B cell (primary cell): ENCODE results near the gene NPIPA1.
"Not testable (repeated sequence)": the region's sequence is repeated elsewhere in the genome, so short reads cannot be mapped to it uniquely, and the experiment has no call there.

Experiments used
- CTCF ChIP-seq: fragments of 200-600 bp; IDR thresholded peaks from one replicate; pipeline ENCODE4 v1.8.0; 2022; ENCODE audit warnings: antibody characterized with exemption, mild to moderate bottlenecking
- EZH2 ChIP-seq: IDR thresholded peaks from 2 replicates; pipeline ENCODE4 v1.6.1; 2012; ENCODE audit warnings: borderline replicate concordance, low read depth, mild to moderate bottlenecking, moderate library complexity, low read length; ENCODE audit not compliant: insufficient read depth, poor library complexity, severe bottlenecking

GRCh38 chr16:14998300-14998699 lies 61.1 kb downstream of the NPIPA1 start:
- TF ChIP-seq CTCF, EZH2: not testable (repeated sequence)
